Measurements from ENCODE around the gene XNDC1N.
A peak's percentile ranks its signal among the peaks of the same experiment; 100 is the strongest.
"Not testable (repeated sequence)": the region's sequence is repeated elsewhere in the genome, so short reads cannot be mapped to it uniquely, and the experiment has no call there.

The XNDC1N gene

GRCh38 chr11:71914617-71915189, 13.7 kb downstream of the XNDC1N start:
- DNase-seq (ENCODE audit: low read depth), result no peak
- no peak for TF ChIP-seq CTCF (conservative IDR thresholded peaks at IDR 0.05; ENCODE audit: low read depth, low read length)
- no peak overlapping the region for H3K4me3 ChIP-seq (ENCODE audit: low read depth, low read length)

DNA sequence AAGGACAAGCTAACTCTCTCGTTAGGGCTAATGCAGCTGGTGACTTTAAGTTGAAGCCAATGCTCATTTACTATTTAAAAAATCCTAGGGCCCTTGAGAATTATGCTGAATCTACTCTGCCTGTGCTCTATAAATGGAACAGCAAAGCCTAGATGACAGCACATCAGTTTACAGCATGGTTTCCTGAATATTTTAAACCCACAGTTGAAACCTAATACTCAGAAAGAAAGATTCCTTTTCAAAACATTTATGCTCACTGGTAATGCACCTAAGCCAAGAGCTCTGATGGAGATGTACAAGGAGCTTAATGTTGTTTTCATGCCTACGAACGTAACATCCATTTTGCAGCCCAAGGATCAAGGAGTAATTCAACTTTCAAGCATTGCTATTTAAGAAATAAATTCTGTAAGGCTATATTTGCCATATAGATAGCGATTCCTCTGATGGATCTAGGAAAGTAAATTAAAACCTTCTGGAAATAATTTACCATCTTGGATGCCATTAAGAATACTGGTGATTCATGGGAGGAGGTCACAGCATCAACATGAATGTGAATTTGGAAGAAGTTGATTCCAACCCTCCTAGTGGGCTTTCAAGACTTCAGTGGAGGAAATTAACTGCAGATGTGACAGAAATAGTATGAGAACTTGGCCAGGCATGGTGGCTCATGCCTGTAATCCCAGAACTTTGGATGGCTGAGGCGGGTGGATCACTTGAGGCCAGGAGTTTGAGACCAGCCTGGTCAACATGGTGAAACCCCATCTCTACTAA, 14.5 kb downstream of the XNDC1N start:
- no peak for TF ChIP-seq CTCF (conservative IDR thresholded peaks at IDR 0.05; ENCODE audit: low read depth, low read length)
- peak; percentile 48 for DNase-seq (ENCODE audit: low read depth)
- H3K4me3 ChIP-seq (ENCODE audit: low read depth, low read length), result no peak overlapping the region

DNA sequence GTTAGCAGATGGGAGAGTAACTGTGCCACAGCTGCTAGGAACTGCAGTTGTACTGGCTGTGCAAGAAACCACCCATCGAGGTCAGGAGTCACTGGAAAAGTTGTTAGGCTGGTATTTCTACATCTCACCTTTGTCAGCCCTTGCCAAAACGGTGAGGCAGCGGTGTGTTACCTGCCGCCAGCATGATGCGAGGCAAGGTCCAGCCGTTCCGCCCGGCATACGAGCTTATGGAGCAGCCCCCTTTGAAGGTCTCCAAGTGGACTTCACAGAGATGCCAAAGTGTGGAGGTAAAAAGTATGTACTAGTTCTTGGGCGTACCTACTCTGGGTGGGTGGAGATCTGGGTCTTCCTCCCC, 16.4 kb downstream of the XNDC1N start:
- DNase-seq (ENCODE audit: low read depth); H3K4me3 ChIP-seq (ENCODE audit: low read depth, low read length): not testable (repeated sequence)

DNA sequence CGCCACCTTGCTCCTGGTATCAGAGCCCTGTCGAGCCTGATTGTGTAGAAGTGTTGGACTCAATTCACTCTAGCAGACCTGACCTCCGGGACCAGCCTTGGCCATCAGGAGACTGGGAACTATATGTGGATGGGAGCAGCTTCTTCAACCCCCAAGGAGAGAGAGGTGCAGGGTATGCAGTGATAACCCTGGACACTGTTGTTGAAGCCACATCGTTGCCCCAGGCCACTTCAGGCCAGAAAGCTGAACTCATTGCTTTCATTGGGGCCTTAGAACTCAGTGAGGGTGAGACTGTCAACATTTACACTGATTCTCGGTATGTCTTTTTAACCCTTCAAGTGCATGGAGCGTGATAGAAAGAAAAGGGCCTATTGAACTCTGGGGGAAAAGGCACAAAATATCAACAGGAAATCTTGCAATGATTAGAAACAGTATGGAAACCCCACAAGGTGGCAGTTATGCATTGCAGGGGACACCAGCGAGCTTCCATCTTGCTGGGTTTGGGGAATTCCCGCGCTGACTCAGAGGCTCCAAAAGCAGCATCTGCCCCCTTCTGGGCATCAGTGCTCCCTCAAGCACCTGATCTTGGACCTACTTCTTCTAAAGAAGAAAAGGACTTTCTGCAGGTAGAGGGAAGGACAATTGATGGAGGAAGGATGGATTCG, 16.9 kb downstream of the XNDC1N start:
- TF ChIP-seq CTCF (conservative IDR thresholded peaks at IDR 0.05; ENCODE audit: low read depth, low read length), result peak; percentile 28
- DNase-seq (ENCODE audit: low read depth), result peak; percentile 22
- H3K4me3 ChIP-seq (ENCODE audit: low read depth, low read length), result not testable (repeated sequence)

DNA sequence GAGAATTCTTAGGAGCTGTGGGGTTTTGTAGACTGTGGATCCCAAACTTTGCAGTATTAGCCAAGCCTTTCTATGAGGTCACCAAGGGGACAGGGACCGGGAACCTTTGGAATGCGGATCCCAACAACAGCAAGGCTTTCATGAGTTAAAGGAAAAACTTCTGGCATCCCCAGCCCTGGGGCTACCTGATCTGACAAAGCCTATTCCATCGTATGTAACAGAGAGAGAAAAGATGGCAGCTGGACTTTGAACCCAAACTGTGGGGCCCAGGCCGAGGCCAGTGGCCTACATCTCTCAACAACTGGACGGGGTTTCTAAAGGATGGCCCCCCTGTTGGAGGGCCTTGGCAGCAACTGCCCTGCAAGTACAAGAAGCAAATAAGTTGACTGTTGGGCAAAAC, 17.6 kb downstream of the XNDC1N start:
- not testable (repeated sequence) for DNase-seq (ENCODE audit: low read depth); H3K4me3 ChIP-seq (ENCODE audit: low read depth, low read length)

- no peak for DNase-seq (ENCODE audit: low read depth)
- TF ChIP-seq CTCF (conservative IDR thresholded peaks at IDR 0.05; ENCODE audit: low read depth, low read length), result no peak
- no peak overlapping the region for H3K4me3 ChIP-seq (ENCODE audit: low read depth, low read length)
These were observed 20.2 kb downstream of the XNDC1N start for GRCh38 chr11:71908218-71908617.

DNA sequence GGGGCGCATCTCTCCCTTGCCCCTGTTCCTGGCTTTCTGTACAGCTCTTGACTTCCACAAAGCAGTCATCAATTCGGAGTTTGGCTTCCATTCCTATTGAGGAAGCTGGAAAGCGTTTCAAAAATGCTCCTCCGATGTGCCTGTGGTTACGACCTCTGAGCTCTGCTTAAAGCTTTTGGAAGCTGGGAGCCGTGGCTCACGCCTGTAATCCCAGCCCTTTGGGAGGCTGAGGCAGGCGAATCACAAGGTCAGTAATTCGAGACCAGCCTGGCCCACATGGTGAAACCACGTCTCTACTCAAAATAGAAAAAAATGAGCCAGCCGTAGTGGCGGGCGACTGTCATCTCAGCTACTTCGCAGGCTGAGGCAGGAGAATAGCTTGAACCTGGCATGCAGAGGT, 27.3 kb downstream of the XNDC1N start:
- not testable (repeated sequence) for H3K4me3 ChIP-seq (ENCODE audit: low read depth, low read length)
- peak; percentile 74 for DNase-seq (ENCODE audit: low read depth)

GRCh38 chr11:71895961-71896360, 32.4 kb downstream of the XNDC1N start:
- no peak for TF ChIP-seq CTCF (conservative IDR thresholded peaks at IDR 0.05; ENCODE audit: low read depth, low read length)
- no peak overlapping the region for H3K4me3 ChIP-seq (ENCODE audit: low read depth, low read length)
- no peak for DNase-seq (ENCODE audit: low read depth)

DNA sequence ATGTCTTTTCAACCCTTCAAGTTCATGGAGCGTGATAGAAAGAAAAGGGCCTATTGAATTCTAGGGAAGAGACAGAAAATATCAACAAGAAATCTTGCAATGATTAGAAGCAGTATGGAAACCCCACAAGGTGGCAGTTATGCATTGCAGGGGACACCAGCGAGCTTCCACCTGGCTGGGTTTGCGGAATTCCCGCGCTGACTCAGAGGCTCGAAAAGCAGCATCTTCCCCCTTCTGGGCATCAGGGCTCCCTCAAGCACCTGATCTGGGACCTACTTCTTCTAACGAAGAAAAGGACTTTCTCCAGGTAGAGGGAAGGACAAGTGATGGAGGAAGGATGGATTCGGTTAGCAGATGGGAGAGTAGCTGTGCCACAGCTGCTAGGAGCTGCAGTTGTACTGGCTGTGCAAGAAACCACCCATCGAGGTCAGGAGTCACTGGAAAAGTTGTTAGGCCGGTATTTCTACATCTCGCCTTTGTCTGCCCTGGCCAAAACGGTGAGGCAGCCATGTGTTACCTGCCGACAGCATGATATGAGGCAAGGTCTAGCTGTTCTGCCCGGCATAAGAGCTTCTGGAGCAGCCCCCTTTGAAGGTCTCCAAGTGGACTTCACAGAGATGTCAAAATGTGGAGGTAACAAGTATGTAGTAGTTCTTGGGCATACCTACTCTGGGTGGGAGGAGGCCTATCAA, 39.1 kb downstream of the XNDC1N start:
- not testable (repeated sequence) for H3K4me3 ChIP-seq (ENCODE audit: low read depth, low read length); DNase-seq (ENCODE audit: low read depth)

- DNase-seq (ENCODE audit: low read depth), result peak; percentile 1
- H3K4me3 ChIP-seq (ENCODE audit: low read depth, low read length), result not testable (repeated sequence)
These were observed 39.9 kb downstream of the XNDC1N start for GRCh38 chr11:71888335-71889010.

- H3K4me3 ChIP-seq (ENCODE audit: low read depth, low read length); DNase-seq (ENCODE audit: low read depth): not testable (repeated sequence)
These were observed 42.6 kb downstream of the XNDC1N start for GRCh38 chr11:71885806-71886205.

All from choroid plexus epithelial cell (primary cell).